Suprapubic skin (tissue), 4 donors: ENCODE data around the gene DHPS. TPM values are rescaled to one million over a fixed set of nuclear protein-coding genes. Genes with fewer than 3 reads are reported as not detected.
"Not testable (repeated sequence)": the region's sequence is repeated elsewhere in the genome, so short reads cannot be mapped to it uniquely, and the experiment has no call there.

ENCODE experiments used
- DNase-seq, 2 donors: peaks; one replicate each; pipeline ENCODE4 v3.0.0-alpha.2; 2019; ENCODE audit warnings: low spot score in 2 of 2
- H3K27ac ChIP-seq: fragments of 200-600 bp; sonication (generic); one replicate; pipeline ENCODE4 v1.5.1; 2019
- H3K27me3 ChIP-seq: fragments of 200-600 bp; sonication (generic); one replicate; pipeline ENCODE4 v1.5.1; 2019
- H3K36me3 ChIP-seq: fragments of 200-600 bp; sonication (generic); one replicate; pipeline ENCODE4 v1.5.1; 2019
- H3K4me1 ChIP-seq: fragments of 200-600 bp; sonication (generic); one replicate; pipeline ENCODE4 v1.5.1; 2019
- H3K4me3 ChIP-seq: fragments of 200-600 bp; sonication (generic); one replicate; pipeline ENCODE4 v1.5.1; 2019; ENCODE audit warnings: mild to moderate bottlenecking
- H3K9me3 ChIP-seq: fragments of 200-600 bp; sonication (generic); one replicate; pipeline ENCODE4 v1.5.1; 2019
- CTCF ChIP-seq, 2 donors: fragments of 200-600 bp in 1 of 2; fragments of 450-650 bp in 1 of 2; sonication (generic) in 1 of 2; IDR thresholded peaks; one replicate each; pipeline ENCODE4 v1.5.1; 2016 to 2019; ENCODE audit warnings: antibody characterized with exemption in 2 of 2, mild to moderate bottlenecking in 1 of 2, moderate library complexity in 1 of 2
- EP300 ChIP-seq: sonication (generic); formaldehyde crosslinking; IDR thresholded peaks from one replicate; pipeline ENCODE4 v1.6.1; 2017; ENCODE audit warnings: antibody characterized with exemption
- POLR2A ChIP-seq, 2 donors: fragments of 450-650 bp; IDR thresholded peaks; one replicate each; pipeline ENCODE4 v1.6.1; 2017; ENCODE audit warnings: antibody characterized with exemption in 2 of 2, mild to moderate bottlenecking in 2 of 2, moderate library complexity in 2 of 2
- POLR2AphosphoS5 ChIP-seq, 3 donors: sonication (generic); formaldehyde crosslinking; IDR thresholded peaks; one replicate each; pipeline ENCODE4 v1.6.1; 2017; ENCODE audit warnings: antibody characterized with exemption in 3 of 3
- WGBS: methylation state at CpG from one replicate; pipeline ENCODE4 v1.1.5; 2018; 5-methylcytosine and 5-hydroxymethylcytosine counted together
- total RNA-seq, 4 donors: library from RNA; depleted of rRNA; stranded (reverse); fragments of >200 nt; gene quantifications; one replicate each; pipeline ENCODE4 v1.1.0, GENCODE V29; 2016

Gene DHPS
- total RNA-seq, 4 donors from 2014 or later: 108 to 265 (median 136) TPM

- no peak for TF ChIP-seq EP300
- TF ChIP-seq POLR2AphosphoS5 (IDR thresholded peaks at IDR 0.05): no peak
- no peak for DNase-seq
- Histone ChIP-seq H3K9me3 (no peaks in the 10 kb centered on the region), H3K36me3 (peaks cover 7% of the 10 kb centered on the region), H3K4me3 (no peak overlapping the region), H3K27ac (no peak overlapping the region), H3K4me1 (no peaks in the 10 kb centered on the region), H3K27me3 (no peaks in the 10 kb centered on the region)
- WGBS: 100% methylated on average over 1 of the region's 12 CpGs
Observed at GRCh38 chr19:12689012-12689411, 7.3 kb upstream of the DHPS start.

- H3K27me3 ChIP-seq: no peaks in the 10 kb centered on the region
- H3K36me3 ChIP-seq: peaks cover 7% of the 10 kb centered on the region
- WGBS: 87% methylated on average over 6 of the region's 9 CpGs
- H3K27ac ChIP-seq: no peak within 1 kb of the TSS
- TF ChIP-seq EP300 (no peak), CTCF (IDR thresholded peaks at IDR 0.05) (no peak), POLR2A (IDR thresholded peaks at IDR 0.05) (no peak), POLR2AphosphoS5 (IDR thresholded peaks at IDR 0.05) (no peak)
- no peaks in the 10 kb centered on the region for H3K9me3 ChIP-seq
- H3K4me1 ChIP-seq: no peaks in the 10 kb centered on the region
- no peak within 1 kb of the TSS for H3K4me3 ChIP-seq
- no peak for DNase-seq
Observed at GRCh38 chr19:12687496-12688196, 6.0 kb upstream of the DHPS start, which contains the start of gene GNG14. TSS of gene GNG14 (plus strand) at chr19:12687998. CDS start at chr19:12688049, 51 bp downstream.

DNA sequence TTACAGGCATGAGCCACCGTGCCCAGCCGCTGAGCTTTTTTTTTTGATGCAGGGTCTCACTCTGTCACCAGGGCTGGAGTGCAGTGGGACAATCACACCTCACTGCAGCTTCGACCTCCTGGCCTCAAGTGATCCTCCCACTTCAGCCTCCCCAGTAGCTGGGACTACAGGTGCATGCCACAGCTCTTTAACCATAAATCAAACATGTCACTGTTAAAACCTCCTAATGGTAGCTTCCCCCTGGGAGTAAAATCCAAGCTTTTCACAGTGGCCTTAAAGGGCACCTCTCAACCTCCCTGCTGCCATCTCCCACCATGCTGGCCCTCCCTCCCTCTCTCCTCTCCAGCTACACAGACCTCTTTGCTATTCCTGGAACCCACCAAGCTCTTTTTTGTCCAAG is 4.2 kb upstream of the DHPS start:
- DNase-seq: no peak
- peaks cover under 1% of the 10 kb centered on the region for H3K36me3 ChIP-seq
- no peak overlapping the region for H3K27ac ChIP-seq
- H3K27me3 ChIP-seq: no peaks in the 10 kb centered on the region
- H3K9me3 ChIP-seq: no peaks in the 10 kb centered on the region
- peaks cover 7% of the 10 kb centered on the region for H3K4me1 ChIP-seq
- 71% methylated on average over 3 of the region's 3 CpGs for WGBS
- H3K4me3 ChIP-seq: no peak overlapping the region
- TF ChIP-seq CTCF (IDR thresholded peaks at IDR 0.05) (no peak), EP300 (no peak)

DNA sequence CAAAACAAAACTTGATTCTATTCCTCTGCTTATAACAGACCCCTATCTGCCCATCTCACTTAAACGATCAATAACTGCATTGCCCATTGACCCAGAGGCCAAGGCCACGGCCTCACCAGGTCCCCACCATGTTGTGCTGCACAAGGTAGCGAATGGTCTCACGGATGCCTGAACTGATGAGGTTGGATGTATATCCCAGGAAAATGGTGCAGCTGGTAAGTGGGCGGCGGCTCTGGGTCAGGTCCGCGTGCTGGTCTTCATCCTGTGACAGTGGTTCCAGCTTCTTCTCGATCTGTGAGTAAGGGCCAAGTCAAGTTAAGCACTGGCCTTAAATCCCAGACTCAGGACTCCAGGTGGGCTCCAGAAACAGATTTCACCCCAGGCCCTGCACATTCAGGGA is 1.6 kb downstream of the DHPS start:
- Histone ChIP-seq H3K36me3 (peaks cover 52% of the 10 kb centered on the region), H3K27ac (no peak overlapping the region)

GRCh38 chr19:12678039-12678438 is 3.6 kb downstream of the DHPS start:
- not testable (repeated sequence) for H3K27me3 ChIP-seq, DNase-seq, H3K27ac ChIP-seq, H3K4me3 ChIP-seq, H3K9me3 ChIP-seq
- WGBS: 88% methylated on average over 5 of the region's 5 CpGs
- Histone ChIP-seq H3K4me1 (peaks cover 22% of the 10 kb centered on the region), H3K36me3 (peaks cover 69% of the 10 kb centered on the region)

More for the DNA sequence above, 1.6 kb downstream of the DHPS start:
- H3K4me3 ChIP-seq: no peak overlapping the region
- H3K4me1 ChIP-seq: peaks cover 22% of the 10 kb centered on the region
- H3K9me3 ChIP-seq: no peaks in the 10 kb centered on the region
- TF ChIP-seq POLR2AphosphoS5 (IDR thresholded peaks at IDR 0.05) (no peak), POLR2A (IDR thresholded peaks at IDR 0.05) (no peak), CTCF (IDR thresholded peaks at IDR 0.05) (no peak)
- H3K27me3 ChIP-seq: no peaks in the 10 kb centered on the region
- DNase-seq: no peak
- WGBS: 92% methylated on average over 9 of the region's 9 CpGs

DNA sequence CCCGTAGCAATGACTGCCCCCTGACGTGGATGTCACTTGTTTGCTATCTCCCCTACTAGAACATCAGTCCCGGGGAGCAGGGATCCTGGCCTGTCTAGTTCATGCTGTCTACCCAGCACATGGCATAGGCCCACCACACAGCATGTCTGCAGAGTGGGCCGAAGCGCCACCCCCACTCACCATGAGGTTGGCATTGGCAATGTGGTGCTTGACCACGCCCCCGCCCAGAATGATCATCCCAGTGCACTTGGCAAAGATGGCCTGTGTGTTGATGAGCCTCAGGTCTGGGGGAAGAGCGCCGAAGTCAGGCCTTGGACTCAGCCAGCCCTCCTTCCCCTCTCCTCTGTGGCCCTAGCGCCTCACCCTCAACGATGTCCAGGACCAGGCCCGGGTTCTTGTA is 4.8 kb downstream of the DHPS start:
- Histone ChIP-seq H3K4me3 (no peak overlapping the region), H3K27ac (no peak overlapping the region), H3K36me3 (peaks cover 77% of the 10 kb centered on the region), H3K4me1 (peaks cover 17% of the 10 kb centered on the region), H3K9me3 (no peaks in the 10 kb centered on the region), H3K27me3 (no peaks in the 10 kb centered on the region)
- TF ChIP-seq POLR2AphosphoS5 (IDR thresholded peaks at IDR 0.05): no peak
- no peak for TF ChIP-seq EP300
- no peak for TF ChIP-seq POLR2A (IDR thresholded peaks at IDR 0.05)
- TF ChIP-seq CTCF (IDR thresholded peaks at IDR 0.05): no peak
- WGBS: 88% methylated on average over 10 of the region's 12 CpGs
- no peak for DNase-seq
